HEK293T (cell line): ENCODE measurements around the gene SP6.

Experiments
- ARNT ChIP-seq: fragments of 450-650 bp; IDR thresholded peaks from 2 replicates; pipeline ENCODE4 v1.6.1; 2017; ENCODE audit warnings: mild to moderate bottlenecking
- BHLHE40 ChIP-seq: fragments of 450-650 bp; IDR thresholded peaks from 2 replicates; pipeline ENCODE4 v1.6.1; 2016; ENCODE audit warnings: mild to moderate bottlenecking, moderate library complexity, borderline replicate concordance
- CTBP1 ChIP-seq: fragments of 450-650 bp; IDR thresholded peaks from 2 replicates; pipeline ENCODE4 v1.6.1; 2016; ENCODE audit warnings: borderline replicate concordance
- ELF4 ChIP-seq: fragments of 450-650 bp; IDR thresholded peaks from 2 replicates; pipeline ENCODE4 v1.6.1; 2017; ENCODE audit warnings: antibody characterized with exemption
- FOXK2 ChIP-seq: fragments of 450-650 bp; IDR thresholded peaks from 2 replicates; pipeline ENCODE4 v1.6.1; 2016; ENCODE audit warnings: mild to moderate bottlenecking
- HDGF ChIP-seq: fragments of 450-650 bp; IDR thresholded peaks from 2 replicates; pipeline ENCODE4 v1.6.1; 2017; ENCODE audit warnings: antibody characterized with exemption, borderline replicate concordance
- PKNOX1 ChIP-seq: fragments of 450-650 bp; IDR thresholded peaks from 2 replicates; pipeline ENCODE4 v1.6.1; 2016
- SP1 ChIP-seq: fragments of 450-650 bp; IDR thresholded peaks from 2 replicates; pipeline ENCODE4 v1.6.1; 2017
- TARDBP ChIP-seq: fragments of 450-650 bp; IDR thresholded peaks from 2 replicates; pipeline ENCODE4 v1.6.1; 2016

GRCh38 chr17:47850692-47851573 lies at the start of gene SP6:
- TF ChIP-seq TARDBP (no peak), SP1 (no peak), PKNOX1 (no peak), CTBP1 (no peak), FOXK2 (no peak), ARNT (no peak), ELF4 (no peak), HDGF (no peak), BHLHE40 (no peak)
